ENCODE measurements around the gene DNAJA3. TPM values are rescaled to one million over a fixed set of nuclear protein-coding genes. Genes with fewer than 3 reads are reported as not detected.

DNAJA3 gene
- total RNA-seq, 2 experiments from 2014 or later = 86.8 to 101 TPM

GRCh38 chr16:4443271-4443670, 17.6 kb downstream of the DNAJA3 start:
- Mint-ChIP-seq H3K27ac (no peak overlapping the region), H3K4me3 (no peak overlapping the region), H3K36me3 (ENCODE audit: low read depth) (peaks cover 64% of the 10 kb centered on the region), H3K9me3 (no peaks in the 10 kb centered on the region), H3K4me1 (ENCODE audit: low read depth) (no peaks in the 10 kb centered on the region), H3K27me3 (no peaks in the 10 kb centered on the region)
- intact Hi-C loops (cut with micrococcal nuclease) = no loop called here
- TF ChIP-seq, protein P1, sequence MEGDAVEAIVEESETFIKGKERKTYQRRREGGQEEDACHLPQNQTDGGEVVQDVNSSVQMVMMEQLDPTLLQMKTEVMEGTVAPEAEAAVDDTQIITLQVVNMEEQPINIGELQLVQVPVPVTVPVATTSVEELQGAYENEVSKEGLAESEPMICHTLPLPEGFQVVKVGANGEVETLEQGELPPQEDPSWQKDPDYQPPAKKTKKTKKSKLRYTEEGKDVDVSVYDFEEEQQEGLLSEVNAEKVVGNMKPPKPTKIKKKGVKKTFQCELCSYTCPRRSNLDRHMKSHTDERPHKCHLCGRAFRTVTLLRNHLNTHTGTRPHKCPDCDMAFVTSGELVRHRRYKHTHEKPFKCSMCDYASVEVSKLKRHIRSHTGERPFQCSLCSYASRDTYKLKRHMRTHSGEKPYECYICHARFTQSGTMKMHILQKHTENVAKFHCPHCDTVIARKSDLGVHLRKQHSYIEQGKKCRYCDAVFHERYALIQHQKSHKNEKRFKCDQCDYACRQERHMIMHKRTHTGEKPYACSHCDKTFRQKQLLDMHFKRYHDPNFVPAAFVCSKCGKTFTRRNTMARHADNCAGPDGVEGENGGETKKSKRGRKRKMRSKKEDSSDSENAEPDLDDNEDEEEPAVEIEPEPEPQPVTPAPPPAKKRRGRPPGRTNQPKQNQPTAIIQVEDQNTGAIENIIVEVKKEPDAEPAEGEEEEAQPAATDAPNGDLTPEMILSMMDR (IDR thresholded peaks at IDR 0.05) = no peak
- CTCF ChIA-PET = no interaction called here
- no peak for ATAC-seq
- POLR2A ChIA-PET = interaction anchor here (0.6 kb wide), 1 partner anchor 986 kb away, joined by 3 read pairs; no protein-coding TSS in a partner anchor
- DNase-seq = no peak

DNA sequence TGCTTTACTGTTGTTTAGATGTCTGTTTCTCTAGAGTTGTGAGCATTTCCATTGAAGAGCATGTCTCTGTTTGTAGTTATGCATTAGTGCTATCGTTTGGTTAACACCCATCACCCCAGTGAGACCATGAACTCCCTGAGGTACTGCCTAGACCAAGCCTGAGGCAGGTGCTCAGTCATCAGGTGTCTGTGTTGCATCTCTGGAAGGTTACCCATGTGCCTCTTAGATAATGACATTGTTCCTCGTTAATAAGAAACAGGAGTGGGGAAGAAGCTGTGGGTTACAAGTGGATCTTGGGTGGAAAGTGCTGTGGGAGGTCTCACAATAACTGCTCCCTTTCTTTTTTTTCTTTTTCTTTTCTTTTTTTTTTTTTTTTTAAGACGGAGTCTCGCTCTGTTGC, 18.3 kb downstream of the DNAJA3 start:
- Mint-ChIP-seq H3K27me3 (no peaks in the 10 kb centered on the region), H3K27ac (no peak overlapping the region), H3K9me3 (no peaks in the 10 kb centered on the region), H3K4me3 (no peak overlapping the region), H3K4me1 (ENCODE audit: low read depth) (no peaks in the 10 kb centered on the region), H3K36me3 (ENCODE audit: low read depth) (peaks cover 64% of the 10 kb centered on the region)
- ChIA-PET CTCF (no interaction called here), POLR2A (no interaction called here)
- ATAC-seq (no peak), DNase-seq (no peak)
- intact Hi-C loops (cut with micrococcal nuclease) = no loop called here
- TF ChIP-seq, protein P1 (IDR thresholded peaks at IDR 0.05) = no peak

DNA sequence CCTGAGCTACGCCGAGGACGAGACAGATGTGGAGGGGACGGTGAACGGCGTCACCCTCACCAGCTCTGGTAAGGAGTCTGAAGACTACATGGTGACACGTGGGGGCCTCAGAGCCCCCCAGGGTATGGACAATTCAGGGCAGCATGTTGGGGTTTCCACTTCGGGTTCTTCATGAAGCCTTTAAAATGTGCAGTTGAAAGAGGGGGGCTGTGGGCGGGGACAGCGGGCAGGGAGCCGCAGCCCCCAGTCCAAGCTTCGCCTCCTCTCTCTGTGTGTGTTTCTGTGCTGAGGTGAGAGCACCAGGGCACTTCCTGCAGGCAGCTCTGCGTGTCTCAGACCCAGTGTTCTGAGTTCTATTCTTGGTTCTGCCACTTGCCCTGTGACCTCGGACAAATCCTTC, 24.8 kb downstream of the DNAJA3 start:
- DNase-seq = no peak
- TF ChIP-seq, protein P1 (IDR thresholded peaks at IDR 0.05) = no peak
- H3K9me3 Mint-ChIP-seq = no peaks in the 10 kb centered on the region
- H3K36me3 Mint-ChIP-seq (ENCODE audit: low read depth) = peaks cover 53% of the 10 kb centered on the region
- POLR2A ChIA-PET = interaction anchor here (1.4 kb wide), 1 partner anchor 10 kb away, joined by 4 read pairs; no protein-coding TSS in a partner anchor
- CTCF ChIA-PET = interaction anchor here (0.6 to 1.6 kb wide), 3 partner anchors 15 to 803 kb away, joined by 3 to 4 read pairs (median 3); no protein-coding TSS in a partner anchor
- ATAC-seq = no peak
- H3K4me3 Mint-ChIP-seq = no peak overlapping the region
- H3K27me3 Mint-ChIP-seq = no peaks in the 10 kb centered on the region
- no peaks in the 10 kb centered on the region for H3K4me1 Mint-ChIP-seq (ENCODE audit: low read depth)
- intact Hi-C loops (cut with micrococcal nuclease) = no loop called here
- H3K27ac Mint-ChIP-seq = no peak overlapping the region

DNA sequence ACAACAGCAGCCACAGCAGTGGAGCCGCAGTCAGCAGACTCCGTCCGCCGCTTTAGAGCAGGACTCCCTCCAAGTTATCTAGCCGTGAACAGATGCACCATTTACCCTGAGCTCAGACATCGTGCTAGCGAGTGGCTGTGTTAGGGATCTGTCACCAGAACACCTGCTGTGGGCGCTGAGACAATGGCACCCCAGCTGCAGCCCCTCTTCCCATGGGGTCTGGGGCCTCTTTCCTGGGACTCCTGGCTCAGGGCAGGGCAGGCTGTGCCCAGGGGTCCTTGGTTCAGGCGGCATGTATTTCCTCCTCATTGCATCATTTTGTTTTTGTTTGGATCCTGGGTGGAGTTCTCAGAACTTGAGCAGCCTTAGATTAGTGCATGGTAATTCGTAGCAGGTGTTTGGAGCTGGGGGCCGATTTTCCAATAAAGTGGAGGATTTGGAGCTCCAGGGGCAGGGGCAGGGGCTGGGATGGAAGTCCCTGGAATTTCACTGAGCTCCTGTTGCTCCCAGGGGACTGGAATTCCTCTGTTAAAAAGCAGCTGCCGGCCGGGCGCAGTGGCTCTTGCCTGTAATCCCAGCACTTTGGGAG, 25.4 kb downstream of the DNAJA3 start:
- ATAC-seq (no peak), DNase-seq (no peak)
- intact Hi-C loops (cut with micrococcal nuclease) = no loop called here
- Mint-ChIP-seq H3K4me1 (ENCODE audit: low read depth) (no peaks in the 10 kb centered on the region), H3K27ac (no peak overlapping the region), H3K27me3 (no peaks in the 10 kb centered on the region), H3K4me3 (no peak overlapping the region), H3K9me3 (no peaks in the 10 kb centered on the region), H3K36me3 (ENCODE audit: low read depth) (peaks cover 58% of the 10 kb centered on the region)
- POLR2A ChIA-PET = interaction anchor here (1.4 kb wide), 1 partner anchor 10 kb away, joined by 4 read pairs; no protein-coding TSS in a partner anchor
- CTCF ChIA-PET = interaction anchor here (0.6 to 1.6 kb wide), 5 partner anchors 14 to 804 kb away, joined by 3 to 4 read pairs (median 3); no protein-coding TSS in a partner anchor
- TF ChIP-seq, protein P1 (IDR thresholded peaks at IDR 0.05) = no peak

GRCh38 chr16:4452674-4453073, 27.0 kb downstream of the DNAJA3 start:
- H3K4me3 Mint-ChIP-seq = no peak overlapping the region
- ChIA-PET CTCF (interaction anchor here (0.6 to 1.2 kb wide), 2 partner anchors 50 to 197 kb away, joined by 3 to 4 read pairs; no protein-coding TSS in a partner anchor), POLR2A (no interaction called here)
- no peak for DNase-seq
- no peaks in the 10 kb centered on the region for H3K9me3 Mint-ChIP-seq
- H3K27me3 Mint-ChIP-seq = no peaks in the 10 kb centered on the region
- ATAC-seq = no peak
- TF ChIP-seq, protein P1 (IDR thresholded peaks at IDR 0.05) = no peak
- intact Hi-C loops (cut with micrococcal nuclease) = no loop called here
- peaks cover 53% of the 10 kb centered on the region for H3K36me3 Mint-ChIP-seq (ENCODE audit: low read depth)
- H3K4me1 Mint-ChIP-seq (ENCODE audit: low read depth) = no peaks in the 10 kb centered on the region
- H3K27ac Mint-ChIP-seq = no peak overlapping the region

Data from activated CD8-positive, alpha-beta T cell treated with anti-CD3 and anti-CD28 coated beads for 36 hours (primary cell).